GM19324 (cell line): ENCODE data around the gene ZSCAN16.
A peak's percentile ranks its signal among the peaks of the same experiment; 100 is the strongest.
"Not testable (repeated sequence)": the region's sequence is repeated elsewhere in the genome, so short reads cannot be mapped to it uniquely, and the experiment has no call there.

Experiments
- ATAC-seq: cut with Tn5 transposase; IDR thresholded peaks from one replicate; pipeline ENCODE4 v1.9.1; 2021; ENCODE audit warnings: mild to moderate bottlenecking, moderate library complexity; ENCODE audit not compliant: unreplicated experiment, low FRiP score

Gene ZSCAN16

GRCh38 chr6:28124350-28124970 lies at the start of gene ZSCAN16:
Gene ZSCAN16 (plus strand): TSS chr6:28124609. CDS start chr6:28125444, 835 bp downstream.
- peak; percentile 99 for ATAC-seq

DNA sequence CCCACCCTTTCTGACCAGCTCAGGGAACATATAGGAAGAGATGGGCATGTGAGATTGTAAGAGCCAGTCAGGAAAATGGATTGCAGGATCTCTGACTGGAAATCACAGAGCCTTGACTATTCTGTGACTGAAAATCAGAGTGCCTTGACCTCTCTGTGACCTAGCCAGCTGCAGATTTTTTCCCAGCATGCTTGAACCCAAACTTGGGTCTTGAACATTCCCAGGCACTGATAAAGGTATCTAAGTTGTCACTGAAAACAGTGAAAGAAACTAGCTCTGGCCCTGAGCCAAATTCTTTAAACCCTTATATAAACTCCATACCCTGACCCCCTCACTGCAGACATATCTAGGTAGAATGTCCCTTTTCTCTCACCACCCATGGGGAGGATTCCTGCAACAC lies 46.4 kb upstream of the ZSCAN16 start:
- no peak for ATAC-seq

DNA sequence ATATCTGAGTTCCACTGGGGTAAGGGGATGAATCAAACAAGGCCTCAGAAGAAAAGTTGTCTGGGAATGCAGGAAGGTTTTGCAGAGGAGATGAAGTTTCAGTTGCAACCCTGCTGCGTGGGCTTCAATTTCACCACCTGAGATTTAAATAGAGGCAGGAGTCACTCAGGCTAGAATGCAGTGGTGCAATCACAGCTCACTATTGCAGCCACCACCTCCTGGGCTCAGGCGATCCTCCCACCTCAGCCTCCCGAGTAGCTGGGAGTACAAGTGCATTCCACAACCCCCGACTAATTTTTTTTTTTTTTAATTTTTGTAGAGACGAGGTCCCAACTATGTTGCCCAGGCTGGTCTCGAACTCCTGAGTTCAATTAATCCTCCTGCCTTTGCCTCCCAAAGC lies 45.6 kb upstream of the ZSCAN16 start:
- no peak for ATAC-seq

DNA sequence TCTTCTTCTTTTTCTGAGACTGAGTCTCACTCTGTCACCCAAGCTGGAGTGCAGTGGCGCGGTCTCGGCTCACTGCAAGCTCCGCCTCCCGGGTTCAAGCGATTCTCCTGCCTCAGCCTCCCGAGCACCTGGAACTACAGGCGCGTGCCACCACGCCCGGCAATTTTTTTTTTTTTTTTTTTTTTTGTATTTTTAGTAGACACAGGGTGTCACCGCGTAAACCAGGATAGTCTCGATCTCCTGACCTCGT lies 44.1 kb upstream of the ZSCAN16 start, which contains the start of gene ZNF165:
Gene ZNF165, plus strand, starts transcription at position 188 of the 250 bp plus-strand sequence. CDS start 4,913 bp downstream, outside the sequence.
- ATAC-seq: peak; percentile 13

DNA sequence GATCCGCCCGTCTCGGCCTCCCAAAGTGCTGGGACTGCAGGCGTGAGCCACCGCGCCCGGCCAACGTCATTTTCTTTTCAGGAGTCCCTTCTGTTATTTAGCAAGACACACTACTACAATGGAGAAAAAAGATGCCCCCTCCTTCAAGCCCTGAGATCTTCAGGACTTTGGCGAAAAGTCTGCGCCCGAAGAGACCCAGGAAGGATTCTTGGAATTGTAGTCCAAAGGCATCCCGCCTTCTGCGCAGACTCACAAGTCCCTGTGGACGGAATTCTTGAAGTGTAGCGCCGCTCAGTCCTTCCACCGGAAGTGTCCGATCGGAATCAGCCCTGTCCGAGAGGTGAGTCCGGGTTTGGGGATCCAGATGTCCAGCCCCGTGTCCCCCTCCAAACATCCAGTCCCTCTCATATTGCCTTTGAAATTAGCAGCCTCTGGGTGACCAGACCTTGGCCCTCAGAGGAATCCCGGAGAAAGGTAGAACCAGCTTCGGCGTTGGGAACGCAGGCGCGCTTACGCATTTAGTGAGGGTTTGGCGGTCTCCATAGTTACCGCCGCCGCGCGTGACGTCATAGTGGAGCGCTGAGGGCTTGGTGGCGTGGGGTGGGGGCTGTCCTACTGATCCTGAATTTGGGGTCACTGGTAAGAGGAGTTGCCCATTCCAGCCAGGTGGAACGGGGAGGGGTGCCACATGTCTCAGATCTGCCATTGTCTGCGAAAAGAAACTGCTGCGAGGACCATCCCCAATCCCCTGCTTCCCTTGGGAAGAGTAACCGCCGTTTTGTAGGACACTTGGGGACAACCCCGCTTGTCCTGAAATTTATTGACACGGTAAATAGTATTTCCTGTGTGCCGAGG lies 43.6 kb upstream of the ZSCAN16 start:
- peak; percentile 85 for ATAC-seq

GRCh38 chr6:28081486-28081751 lies 43.0 kb upstream of the ZSCAN16 start:
- ATAC-seq: peak; percentile 37

- ATAC-seq: no peak
These were observed 41.5 kb upstream of the ZSCAN16 start for GRCh38 chr6:28082939-28083338.

DNA sequence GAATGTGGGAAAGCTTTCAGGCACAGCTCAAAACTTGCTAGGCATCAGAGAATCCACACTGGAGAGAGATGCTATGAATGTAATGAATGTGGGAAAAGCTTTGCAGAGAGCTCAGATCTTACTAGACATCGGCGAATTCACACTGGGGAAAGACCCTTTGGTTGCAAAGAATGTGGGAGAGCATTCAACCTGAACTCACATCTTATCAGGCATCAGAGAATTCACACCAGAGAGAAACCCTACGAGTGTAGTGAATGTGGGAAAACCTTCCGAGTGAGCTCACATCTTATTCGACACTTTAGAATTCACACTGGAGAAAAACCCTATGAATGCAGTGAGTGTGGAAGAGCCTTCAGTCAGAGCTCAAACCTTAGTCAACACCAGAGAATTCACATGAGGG lies 35.4 kb upstream of the ZSCAN16 start:
- no peak for ATAC-seq

DNA sequence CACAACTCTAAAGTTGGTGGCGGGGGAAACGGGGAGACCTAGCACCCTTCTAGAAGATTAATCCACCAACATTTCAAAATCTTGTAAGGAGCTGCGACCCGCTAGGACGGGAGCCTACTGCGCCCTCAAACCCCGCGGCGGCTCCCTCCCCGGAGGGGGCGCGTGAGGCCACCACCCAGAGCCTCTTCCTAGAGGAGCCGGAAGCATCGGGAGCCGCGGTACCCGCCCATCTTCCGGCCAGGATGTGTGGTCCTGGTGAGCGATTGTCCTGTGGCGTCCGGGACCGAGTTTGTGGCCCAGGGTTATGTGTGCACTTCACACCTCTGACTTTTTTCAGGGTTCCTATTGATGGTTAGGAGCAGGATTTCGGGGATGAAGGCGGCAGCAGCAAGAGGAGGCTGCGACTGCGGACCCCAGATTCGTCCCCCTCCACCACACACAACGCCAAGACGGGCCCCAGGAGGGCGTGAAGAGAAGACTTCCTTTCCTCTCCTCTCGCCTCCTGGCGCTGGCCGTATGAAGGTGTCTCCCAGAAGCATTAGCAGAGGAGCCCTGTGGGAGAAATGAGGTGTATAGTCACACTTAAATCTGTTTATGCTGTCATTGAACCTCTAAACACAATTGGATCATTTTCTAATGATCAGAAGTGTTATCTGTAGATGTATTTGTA lies 33.4 kb upstream of the ZSCAN16 start:
- no peak for ATAC-seq

- not testable (repeated sequence) for ATAC-seq
These were observed 22.2 kb upstream of the ZSCAN16 start for GRCh38 chr6:28102222-28102621.

GRCh38 chr6:28102699-28103098 lies 21.7 kb upstream of the ZSCAN16 start:
- not testable (repeated sequence) for ATAC-seq

DNA sequence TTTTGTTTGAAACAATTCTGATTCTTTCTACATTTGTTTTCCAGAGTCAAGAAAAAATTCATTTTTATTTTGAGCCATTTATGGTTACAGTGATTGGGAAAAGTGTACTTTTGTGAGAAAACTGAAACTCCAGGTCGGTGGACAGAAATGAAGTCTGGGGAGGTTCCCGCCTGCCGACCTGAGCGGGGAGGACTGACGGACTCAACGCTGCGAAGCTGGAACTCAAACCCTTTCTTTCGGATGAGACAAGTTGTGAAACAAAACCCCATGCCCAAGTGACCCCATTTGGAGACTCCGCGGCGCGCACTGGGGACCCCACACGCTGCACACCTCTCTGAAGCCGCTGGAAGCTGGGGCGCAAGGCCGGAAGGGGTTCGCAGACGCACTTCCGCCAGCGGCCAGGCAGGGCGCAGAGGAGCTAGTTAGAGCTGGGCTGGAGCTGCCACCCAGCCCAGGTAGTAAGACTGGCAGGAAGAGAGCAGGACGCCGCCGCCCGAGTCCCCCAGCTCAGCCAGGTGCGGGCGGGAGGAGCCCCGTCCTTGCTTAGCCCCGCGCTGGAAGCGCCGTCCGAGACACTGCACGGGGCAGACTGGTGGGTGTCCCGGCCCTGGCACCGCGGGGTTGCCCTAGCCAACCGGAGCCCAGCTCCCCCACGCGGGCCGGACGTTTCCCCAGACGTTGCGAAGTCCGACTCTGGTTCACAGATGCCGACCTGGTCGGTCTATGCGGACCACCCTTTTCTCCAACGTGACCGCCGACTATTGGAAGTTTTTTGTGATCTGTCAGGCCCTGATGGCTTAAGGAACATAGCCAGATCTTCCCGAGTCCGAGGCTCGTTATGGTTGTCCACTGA lies 19.8 kb upstream of the ZSCAN16 start:
- peak; percentile 98 for ATAC-seq

- ATAC-seq: peak; percentile 4
These were observed 19.2 kb upstream of the ZSCAN16 start for GRCh38 chr6:28105245-28105639.

DNA sequence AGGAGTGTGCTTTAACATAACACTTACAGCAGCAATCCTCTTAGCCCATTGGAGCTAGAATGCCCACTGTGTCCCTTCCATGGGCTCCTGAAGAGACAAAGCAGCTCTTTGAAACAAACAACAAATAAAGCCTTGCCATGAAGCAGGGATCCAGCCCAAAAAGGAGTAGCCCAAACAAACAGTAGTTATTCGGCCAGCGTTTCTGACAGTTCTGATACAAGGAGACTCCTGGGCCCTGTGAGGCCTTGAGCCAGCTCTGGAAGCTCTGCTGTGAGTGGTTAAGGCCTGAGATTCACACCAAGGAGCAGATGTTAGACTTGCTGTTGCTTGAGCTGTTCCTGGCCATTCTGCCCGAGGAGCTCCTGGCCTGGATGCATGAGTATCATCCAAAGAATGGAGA lies 16.9 kb upstream of the ZSCAN16 start:
- ATAC-seq: no peak

- ATAC-seq: no peak
These were observed 12.4 kb upstream of the ZSCAN16 start for GRCh38 chr6:28111964-28112363.

DNA sequence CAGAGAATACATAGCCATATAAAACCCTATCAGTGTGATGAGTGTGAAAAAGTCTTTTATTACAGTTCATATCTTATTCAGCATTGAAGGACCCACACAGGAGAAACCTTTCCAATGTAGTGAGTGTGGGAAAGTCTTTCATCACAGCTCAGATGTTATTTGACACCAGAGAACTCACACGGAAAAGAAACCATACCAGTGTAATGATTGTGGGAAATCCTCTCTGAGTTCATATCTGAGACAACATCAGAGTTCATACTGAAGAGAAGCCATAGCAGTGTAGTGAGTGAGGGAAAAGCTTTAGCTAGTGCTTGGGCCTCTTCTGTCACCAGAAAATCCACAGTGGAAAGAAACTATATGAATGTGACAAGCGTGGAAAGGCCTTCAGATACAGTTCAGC lies 8.6 kb upstream of the ZSCAN16 start:
- ATAC-seq: no peak

- no peak for ATAC-seq
These were observed 6.9 kb upstream of the ZSCAN16 start for GRCh38 chr6:28117386-28118050.

GRCh38 chr6:28118217-28118616 lies 6.2 kb upstream of the ZSCAN16 start:
- no peak for ATAC-seq

GRCh38 chr6:28121876-28122275 lies 2.5 kb upstream of the ZSCAN16 start:
- ATAC-seq: no peak

- ATAC-seq: not testable (repeated sequence)
These were observed 2.1 kb upstream of the ZSCAN16 start for GRCh38 chr6:28122283-28122682.
